Fibroblast of skin of left quadriceps (primary cell): ENCODE measurements around the gene CTDSP2.
"Not testable (repeated sequence)": the region's sequence is repeated elsewhere in the genome, so short reads cannot be mapped to it uniquely, and the experiment has no call there.

ENCODE experiments used
- DNase-seq, 2 experiments: peaks; one replicate each; pipeline ENCODE4 v3.0.0-alpha.2; 2013; ENCODE audit warnings: low read depth in 2 of 2

The CTDSP2 gene

DNA sequence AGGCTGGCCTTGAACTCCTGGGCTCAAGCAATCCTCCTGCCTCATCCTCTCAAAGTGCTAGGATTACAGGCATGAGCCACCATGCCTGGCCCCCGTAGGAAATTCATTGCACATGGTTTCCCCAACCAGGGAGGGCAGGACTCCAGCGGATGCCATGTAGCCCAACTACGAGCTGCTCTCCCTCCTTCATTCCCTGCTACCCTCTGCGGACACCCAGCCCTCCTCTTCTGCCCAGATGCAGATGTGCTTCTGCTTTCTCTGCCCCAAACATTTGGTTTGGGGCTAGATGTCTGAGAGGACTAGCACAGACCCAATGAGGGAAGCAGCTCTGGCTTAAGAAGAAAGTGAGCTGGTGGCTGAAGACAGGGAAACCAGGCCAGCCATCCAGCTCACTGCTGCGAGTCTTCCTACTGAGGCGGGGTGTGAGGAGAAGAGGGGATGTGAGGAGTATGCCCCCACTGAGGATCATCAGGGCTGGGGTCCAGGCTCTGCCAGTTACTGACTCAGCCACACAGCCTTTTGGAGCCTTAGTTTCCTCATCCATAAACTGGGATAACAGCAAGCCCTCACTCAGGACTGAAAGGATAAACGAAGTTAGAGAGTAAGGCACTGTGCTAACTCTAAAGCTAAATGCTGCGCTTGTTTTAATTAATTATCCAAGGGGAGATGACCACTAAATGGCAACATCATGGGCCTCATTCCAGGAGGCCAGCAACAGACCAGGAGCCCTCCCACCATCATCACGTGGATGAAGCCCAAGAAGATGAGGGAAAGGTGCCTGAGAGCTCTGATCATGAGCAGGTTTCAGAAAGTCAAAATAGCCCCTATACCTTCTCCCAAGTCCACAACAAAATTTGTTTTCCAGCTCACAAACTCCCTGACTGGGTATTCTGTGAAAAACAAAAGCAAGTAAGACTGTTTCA is 10.9 kb downstream of the CTDSP2 start:
- no peak for DNase-seq

DNA sequence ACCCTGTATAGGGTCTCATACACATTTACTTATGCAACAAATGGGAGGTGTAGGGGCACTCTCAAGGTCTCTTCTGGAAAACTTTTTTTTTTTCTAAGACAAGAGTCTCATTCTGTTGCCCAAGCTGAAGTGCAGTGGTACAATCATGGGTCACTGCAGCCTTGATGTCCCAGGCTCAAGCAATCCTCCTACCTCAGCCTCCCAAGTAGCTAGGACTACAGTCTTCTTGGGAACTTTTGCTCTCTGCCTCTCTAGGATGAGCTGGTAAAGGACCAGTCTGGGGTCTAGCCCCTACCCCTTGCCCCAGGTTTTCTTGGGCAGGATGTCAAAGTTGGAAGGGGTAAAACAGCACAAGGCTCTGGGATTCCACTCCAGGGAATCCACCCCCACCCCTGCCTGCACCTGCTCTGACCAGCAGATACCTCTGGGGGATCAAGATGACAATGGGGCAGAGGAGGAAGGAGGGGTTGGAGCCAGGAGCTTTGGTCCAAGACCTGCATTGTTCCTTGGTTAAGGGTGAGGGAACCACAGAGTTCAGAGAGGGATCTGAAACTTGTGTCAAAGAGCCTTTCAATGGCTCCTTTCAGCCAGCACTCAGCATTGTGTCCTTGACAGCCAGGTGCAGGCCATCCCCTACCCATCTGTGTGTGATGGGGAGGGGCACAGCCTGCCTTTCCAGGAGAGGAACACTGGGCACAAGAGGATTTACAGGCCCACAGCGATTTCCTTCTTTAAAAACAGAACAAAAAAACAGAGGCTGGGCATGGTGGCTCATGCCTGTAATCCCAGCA is 12.2 kb downstream of the CTDSP2 start:
- DNase-seq, result no peak

DNA sequence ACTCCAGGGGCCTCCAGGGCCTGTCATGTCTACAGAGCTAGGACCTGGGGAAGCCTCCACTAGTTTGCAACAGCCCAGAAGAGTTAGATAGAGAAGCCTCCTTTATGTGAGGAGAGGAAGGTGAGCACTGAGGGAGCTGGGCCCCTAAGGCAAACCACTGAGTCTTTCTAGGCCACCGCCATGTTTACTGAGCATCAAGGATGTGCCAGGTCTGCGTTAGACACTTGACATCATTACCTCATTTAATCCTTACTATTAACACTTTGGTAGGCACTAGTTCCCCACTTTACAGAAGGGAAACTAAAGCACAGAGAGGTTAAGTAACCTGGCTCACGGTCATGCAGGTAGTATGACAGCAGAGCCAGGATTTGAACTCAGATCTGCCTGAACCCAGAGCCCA is 12.9 kb downstream of the CTDSP2 start:
- no peak for DNase-seq

DNA sequence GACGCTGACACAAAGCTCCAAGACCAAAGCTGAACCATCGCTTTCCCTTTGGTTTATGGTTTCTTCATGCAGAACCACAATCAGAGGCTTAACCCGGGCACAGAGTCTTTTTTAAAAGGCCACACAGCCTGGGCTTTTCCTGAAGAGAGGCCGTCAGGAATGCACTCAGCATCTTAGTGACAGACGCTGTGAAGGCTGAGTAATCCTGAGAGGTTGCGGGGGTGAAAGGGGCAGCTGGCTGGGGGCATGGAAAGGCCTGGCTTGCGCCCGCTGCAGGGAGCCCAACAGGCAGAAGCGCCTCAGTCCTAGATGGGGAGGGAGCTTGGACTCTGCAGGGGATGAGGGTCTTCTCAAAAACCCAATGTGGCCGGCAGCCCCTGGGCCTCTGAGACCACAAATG is 13.6 kb downstream of the CTDSP2 start:
- DNase-seq, result no peak

DNA sequence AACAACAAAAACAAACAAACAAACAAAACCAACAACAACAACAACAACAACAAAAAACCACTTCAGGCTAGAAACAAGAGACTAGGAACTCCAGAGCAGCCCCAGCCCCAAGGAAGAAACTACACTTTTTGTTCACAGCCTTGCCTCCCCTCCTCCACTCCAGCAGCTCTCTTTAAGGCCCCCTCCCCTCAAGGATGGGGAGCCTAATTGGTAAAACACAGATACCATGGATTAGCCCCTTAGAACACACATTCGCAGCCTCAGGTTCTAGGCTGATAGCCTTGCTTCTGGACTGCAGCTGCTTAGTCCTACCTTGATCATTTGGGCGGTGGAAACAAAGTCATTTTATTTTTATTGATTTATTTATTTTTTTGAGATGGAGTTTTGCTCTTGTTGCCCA is 16.1 kb downstream of the CTDSP2 start:
- DNase-seq, result no peak

DNA sequence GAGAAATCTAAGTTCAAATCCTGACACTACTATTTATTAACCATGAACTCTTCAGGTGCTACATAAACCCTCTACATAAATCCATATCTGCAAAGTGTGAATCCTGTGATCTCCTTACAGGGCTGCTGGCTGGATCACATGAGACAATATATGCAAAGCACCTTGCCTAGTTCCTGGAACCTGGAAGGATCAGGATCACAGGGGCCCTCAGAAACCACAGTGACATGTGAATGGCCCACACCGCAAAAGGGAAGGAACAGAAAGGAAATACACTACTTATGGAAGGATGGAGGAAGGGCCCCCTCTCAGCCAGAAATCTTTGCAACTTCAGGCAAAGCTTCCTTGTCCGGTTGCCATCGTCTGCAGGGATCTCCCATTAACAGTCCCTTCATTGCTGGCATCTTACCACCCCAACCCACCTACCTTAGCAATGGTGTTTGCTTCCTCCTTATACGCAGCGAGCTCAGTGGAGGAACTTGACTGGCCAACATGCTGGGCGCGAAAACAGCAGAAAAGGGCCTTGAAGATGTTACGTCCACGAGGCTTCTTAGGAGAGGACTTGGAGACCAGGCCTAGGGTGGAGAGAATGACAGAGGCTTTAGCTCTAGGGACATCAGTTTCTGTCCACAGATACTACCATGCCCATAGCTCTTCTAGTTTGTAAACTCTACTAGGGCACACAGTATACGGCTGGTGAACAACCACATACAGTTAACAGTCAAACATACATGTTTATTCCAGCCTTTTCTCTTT is 17.3 kb downstream of the CTDSP2 start:
- DNase-seq, result no peak

DNA sequence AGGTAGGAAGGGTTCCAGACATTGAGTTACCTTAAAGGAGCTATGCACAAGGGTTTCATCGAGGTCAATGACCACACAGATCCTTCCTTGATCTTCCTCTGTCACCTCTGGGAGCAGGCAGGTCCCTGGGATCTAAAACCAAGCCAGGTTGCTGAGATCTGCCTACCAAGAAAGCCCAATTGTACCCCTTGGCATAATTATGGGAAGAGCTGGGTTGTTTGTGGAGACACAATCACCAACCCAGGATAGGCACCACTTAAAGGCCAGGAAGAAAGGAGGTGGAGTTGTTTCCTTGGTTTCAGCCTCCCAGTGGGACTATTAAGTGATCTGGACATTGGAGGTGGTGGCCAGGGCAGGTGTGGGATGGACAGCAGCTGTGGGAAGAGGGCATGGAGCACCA is 19.6 kb downstream of the CTDSP2 start:
- DNase-seq, result no peak

DNA sequence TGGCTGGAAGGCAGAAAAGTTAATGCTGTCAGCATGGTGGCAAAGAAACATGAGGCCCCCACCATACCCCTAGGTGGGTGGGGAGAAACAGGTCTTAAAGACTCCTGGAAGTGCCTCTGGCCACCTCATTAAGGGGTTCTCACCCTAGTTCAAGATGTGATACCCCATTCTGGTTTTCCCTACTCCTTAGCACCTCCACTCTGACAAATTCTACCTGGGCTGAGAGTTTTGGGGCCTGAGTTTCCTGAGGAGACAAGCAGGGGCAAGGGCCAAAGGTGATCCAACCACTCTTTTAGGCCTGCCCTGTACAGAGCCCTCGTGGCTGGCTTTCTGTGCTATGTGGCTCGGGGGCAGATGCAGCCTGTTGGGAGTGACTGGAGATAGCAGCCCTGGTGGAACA is 20.1 kb downstream of the CTDSP2 start:
- no peak for DNase-seq

DNA sequence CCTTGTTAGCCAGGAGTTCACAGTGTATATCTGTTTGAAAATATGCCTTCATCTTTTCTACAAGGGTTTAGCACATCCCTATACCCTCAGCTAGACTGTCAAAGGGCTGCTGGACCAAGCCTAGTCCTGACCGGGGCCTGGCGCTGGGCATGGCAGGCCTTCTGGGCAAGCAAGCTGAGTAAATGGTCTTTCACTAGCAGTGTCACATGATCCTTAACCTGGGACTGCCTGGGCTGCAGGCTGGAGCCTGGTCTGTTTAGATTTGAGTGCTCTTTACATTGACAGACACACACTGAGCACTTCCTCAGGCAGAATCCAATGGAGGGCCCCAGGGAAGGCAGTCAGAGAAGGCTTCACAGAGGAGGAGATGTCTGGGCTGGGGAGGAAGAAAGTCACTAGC is 21.1 kb downstream of the CTDSP2 start:
- DNase-seq, result no peak

DNA sequence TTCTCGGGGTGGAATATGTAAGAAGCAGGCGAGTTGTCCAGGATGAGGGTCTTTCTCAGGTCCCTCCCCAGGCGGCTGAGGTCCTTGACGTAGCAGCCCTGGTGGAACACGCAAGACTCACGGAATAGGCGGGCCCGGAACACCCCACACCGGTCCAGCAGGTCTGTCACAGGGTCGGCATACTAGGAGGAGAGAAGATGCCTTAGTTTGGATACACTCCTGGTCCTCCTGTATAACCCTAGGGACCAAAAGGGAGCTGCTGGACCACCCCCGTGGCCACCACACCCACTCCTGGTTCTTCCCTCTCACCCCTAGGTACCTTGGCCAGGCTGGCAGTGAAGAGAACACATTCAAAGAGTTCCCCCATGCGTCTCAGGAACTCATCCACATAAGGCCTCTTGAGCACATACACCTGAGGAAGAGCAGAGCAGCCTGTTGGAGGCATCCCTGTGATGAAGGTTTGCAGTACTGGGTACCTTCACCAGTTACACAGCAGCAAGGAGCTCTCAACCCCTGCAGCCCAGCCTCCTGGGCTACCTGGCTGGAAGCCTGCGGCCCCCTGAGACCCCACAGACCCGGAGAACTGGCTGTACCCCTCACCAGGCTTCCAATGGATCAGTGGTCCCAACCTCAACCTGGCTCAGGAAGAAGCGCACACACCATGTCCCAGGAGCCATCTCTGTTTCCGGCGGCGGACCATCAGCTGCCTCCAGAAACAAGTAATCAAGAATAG is 22.5 kb downstream of the CTDSP2 start:
- DNase-seq, result no peak

DNA sequence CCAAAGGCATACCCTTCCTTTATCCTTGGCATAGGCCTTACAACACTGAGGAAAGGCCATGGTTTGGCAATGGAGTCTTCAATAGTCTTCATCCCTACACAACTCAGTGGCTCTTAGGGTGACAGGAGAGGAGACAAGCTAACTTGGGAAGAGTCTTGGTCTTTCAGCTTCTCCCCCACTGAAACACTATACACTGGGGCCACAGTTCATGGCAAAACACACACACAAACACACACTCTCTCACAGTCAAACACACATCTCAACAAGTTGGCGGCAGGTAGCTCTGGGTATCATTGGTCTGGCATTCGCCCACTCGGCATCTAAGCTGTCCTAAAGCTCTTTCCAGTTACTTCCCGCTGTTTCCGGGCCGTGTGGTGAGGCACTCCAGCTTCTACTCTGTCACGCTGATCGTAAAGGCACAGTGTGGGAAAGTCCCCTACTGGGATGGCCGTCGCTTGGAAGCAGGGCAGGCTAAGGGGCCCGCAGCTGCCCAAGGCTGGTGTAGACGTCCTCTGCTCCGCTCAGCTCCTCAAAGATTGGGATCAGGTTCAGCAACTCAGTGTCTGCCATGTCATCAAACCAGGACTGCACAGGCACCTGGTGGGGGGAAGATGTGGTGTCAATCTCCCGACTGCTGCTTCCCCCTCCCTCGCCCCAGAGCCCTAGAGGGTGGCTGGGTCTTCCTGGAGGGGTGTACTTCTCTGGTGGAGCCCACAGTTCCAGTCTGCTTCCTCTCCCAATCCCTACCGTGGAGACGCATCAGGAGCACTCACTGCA is 23.2 kb downstream of the CTDSP2 start:
- no peak for DNase-seq

DNA sequence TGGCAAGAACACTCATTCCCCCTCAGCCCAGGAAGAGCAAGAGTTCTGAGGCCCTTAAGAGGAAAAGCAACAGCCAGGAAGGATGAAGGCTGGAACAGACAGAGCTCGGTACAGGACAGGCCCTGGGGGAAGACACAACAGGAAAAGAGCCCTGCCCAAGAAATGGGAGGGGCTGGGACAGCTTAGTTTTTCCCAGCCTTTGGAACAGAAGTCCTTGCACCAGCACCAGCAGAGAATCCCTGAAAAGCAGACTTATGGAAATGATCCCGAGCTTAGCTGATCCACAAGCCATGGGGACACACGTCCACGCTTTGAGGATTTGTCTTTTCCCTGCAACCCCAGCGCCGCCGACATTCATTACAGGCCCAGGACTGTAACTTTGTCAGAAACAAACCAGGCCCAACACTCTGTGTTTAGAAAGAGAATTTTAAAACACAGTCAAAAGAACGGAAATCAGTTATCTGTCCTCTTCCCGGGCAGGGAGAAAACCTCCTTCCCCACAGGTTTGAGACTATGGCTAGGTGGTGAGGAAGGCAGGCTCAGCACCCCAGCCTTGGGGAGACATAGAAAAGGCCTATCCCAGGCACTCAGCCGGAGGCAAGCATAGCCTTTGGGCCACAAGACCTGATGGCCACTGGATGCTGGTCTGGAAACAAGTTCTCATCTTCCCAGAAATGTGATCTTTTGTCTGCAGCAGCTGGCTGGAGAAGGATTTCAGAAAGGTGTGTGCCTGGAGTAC is 24.0 kb downstream of the CTDSP2 start:
- no peak for DNase-seq

DNA sequence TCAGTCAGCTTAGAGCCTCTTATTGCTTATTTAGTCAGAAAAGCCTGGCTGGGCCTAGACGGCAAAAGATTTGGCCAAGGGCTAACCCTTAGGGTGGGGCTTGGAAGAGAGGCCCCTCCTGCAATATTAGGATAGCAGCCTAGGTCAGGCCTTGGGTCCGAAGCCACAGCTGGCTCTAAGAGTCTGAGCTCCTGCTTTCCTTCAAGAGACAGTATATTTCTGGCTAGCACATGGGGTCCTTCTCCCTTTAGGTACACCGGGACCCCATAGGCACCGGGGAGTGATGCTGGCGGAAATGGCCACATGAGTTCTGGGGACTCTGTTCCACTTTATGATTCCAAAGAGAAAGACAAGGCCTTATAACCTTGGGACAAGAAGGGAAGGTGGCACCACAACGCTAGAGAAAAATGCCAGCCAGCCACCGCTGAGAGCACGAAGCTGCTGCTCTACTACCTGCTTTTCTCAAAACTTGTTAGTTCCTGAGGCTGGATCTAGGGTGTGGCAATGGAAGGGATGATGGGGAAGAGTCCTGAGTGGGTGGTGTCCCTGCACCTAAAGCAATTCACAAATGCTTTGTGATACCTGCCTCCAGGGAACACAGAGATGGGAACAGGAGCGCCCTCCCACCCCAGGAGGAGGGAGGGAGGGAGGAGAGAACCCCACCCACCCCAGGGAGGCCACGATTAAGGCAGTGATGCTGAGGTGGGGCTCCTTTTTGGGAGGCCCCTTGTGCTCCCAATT is 24.9 kb downstream of the CTDSP2 start:
- DNase-seq, result no peak

DNA sequence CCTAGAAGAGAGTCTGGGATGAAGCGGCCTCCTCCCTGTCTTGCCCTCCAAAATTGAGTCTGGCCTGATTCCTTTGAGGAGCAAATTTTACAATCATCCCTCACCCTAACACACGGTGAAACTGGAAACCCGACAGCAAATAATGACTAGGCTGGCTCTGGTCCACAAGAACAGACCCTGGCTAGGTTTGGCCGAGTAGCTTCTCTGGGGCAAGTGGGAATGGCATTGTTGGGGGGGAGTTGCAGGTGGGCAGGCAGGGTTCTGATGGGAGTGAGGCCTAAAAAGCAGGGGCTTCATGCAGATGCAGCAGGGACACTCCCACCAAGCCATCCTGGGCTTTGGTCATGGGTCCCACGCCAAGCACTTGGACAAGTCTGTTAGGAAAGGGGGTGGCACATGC is 25.5 kb downstream of the CTDSP2 start:
- not testable (repeated sequence) for DNase-seq

DNA sequence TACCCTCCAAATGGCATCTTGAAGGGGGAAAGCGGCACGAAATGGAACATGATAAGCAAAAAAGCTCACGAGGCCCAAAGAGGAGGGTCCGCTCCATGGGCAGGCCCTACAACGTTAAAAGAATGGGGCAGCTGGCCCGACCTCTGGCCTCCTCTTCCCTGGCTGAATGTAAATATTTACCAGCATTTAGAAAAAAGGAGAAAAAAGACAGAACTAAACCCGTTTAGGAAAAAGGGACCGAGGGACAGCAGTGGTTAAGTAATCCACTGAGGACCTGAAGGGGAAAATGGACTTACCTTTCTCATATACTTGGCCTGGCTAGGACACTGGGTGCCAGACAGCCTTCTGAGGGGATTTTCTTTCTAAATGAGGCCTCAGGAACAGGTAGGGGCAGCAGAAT is 26.4 kb downstream of the CTDSP2 start:
- not testable (repeated sequence) for DNase-seq

DNA sequence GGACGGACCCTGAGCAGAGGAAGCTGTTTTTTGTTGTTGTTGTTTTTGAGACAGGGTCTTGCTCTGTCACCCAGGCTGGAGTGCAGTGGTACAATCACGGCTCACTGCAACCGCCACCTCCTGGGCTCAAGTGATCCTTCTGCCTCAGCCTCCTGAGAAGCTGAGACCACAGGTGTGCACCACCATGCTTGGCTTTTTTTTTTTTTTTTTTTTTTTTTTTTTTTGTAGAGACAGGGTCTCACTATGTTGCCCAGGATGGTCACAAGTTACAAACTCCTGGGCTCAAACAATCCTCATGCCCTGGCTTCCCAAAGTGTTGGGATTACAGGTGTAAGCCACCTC is 28.6 kb downstream of the CTDSP2 start:
- DNase-seq, result not testable (repeated sequence)

DNA sequence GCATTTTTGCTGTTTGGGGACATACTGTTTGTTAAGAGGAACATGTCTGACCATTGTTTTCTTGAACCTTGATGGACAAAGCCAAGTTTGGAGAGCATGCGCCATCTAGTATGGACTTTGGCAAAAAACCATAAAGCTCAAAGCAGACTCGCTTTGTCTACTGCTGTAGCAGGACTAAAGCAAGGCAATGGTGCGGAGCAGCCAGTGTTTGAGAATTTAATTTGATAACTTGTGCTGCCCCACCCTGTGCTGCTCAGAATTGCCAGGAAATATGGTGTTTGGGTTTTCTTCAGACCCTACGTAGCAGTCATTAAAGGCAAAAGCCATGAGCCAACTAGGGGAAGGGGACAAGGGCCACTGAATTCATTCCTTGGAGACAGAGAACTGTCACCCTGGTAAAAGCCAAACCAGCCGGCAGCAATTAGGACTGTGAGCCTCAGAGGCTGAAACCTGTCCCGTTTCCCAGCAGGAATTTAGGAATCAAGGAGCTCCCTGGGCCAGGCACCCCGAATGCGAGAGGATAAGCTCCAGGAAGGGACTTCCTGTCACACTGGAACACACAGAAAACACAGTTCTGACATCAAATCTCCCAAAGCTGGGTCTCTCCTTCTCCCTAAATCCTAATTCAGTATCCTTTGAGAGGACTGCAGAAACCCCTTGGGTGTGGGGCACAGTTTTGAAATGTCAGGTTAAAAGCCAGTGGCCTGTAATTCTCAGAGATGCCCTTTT is 29.1 kb downstream of the CTDSP2 start:
- DNase-seq, result no peak

DNA sequence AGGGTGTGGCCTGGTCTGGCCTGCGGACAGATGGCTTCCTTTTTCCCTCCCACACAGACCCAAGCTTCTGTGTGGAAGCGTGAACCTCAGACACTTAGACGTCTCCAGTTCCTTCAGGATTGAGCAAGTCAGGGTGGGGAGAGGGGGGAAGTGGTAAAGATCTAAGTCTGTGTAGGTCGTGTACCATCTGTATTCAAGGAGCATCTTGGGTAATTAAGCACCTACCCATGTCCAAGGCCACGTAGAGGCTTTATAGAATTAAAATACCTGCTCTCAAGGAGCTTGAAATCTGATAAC is 29.7 kb downstream of the CTDSP2 start:
- DNase-seq, result no peak
